HG02588 (cell line): ENCODE measurements around the gene DUSP22.
A peak's percentile ranks its signal among the peaks of the same experiment; 100 is the strongest.
"Not testable (repeated sequence)": the region's sequence is repeated elsewhere in the genome, so short reads cannot be mapped to it uniquely, and the experiment has no call there.

Experiments used
- ATAC-seq: cut with Tn5 transposase; IDR thresholded peaks from one replicate; pipeline ENCODE4 v1.9.1; 2021; ENCODE audit warnings: mild to moderate bottlenecking, moderate library complexity; ENCODE audit not compliant: unreplicated experiment

Gene DUSP22

DNA sequence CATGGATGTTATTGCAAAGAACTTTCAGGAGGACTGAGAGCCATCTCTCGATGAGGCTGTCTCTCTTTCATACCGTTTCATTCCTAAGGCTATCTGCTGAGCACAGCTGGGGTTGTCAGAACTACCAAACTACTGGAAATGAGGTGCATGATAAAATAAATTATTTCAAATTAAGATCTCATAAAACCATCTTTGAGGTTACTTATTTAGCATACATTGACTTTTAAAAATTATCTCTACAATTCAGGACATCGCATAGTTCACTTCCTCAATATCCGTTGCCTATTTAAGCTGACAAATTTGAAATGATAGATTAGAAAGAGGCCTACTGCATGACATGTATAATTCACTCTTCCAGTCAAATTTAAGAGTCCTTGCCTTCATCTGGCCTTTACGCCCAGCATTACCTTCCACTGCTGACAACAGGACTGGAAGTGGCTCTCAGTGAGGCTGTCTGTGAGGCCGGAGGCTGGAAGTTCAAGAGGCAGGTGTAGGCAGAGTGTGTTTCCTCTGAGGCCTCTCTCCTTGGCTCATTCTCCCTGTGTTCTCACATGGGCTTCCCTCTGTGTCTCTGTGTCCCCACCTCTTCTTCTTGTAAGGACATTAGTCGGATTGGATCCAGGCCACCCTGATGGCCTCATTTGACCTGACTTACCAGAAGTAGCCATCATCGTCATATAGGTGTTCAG, 12.8 kb upstream of the DUSP22 start:
- no peak for ATAC-seq

- ATAC-seq, result no peak
Observed at GRCh38 chr6:280775-281468, 11.4 kb upstream of the DUSP22 start.

GRCh38 chr6:281469-282103, 10.7 kb upstream of the DUSP22 start:
- ATAC-seq, result no peak

DNA sequence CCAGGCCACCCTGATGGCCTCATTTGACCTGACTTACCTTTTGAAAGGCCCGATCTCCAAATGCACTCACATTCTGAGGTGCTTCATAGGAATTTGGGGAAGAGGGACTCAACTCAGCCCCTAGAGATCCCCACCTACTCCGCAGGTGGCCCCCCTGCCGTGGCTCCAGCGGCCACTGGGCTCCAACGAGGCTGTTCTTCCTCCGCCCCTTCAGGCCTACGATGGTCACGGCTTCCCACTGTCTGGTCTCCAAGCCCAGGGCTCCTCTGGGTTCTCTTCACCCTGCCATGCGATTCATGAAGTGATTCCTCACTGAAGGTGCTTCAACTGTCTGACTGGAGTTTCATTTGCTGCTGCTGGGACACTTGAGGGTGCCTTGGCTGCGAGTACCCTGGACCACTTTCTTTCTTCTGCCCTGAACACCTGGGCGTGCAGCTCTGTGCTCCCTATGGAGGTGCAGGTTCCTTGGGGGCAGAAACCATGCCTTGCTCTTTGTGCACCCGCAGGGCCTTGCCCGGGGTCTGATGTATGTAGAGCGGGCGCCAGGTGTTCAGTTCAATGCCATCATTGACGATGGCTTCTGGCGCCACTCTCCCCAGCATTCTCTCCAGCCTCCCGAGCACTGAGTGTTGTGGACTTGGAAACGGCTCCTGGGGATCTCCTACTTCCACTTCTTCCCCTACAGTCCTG, 10.0 kb upstream of the DUSP22 start:
- ATAC-seq, result no peak

DNA sequence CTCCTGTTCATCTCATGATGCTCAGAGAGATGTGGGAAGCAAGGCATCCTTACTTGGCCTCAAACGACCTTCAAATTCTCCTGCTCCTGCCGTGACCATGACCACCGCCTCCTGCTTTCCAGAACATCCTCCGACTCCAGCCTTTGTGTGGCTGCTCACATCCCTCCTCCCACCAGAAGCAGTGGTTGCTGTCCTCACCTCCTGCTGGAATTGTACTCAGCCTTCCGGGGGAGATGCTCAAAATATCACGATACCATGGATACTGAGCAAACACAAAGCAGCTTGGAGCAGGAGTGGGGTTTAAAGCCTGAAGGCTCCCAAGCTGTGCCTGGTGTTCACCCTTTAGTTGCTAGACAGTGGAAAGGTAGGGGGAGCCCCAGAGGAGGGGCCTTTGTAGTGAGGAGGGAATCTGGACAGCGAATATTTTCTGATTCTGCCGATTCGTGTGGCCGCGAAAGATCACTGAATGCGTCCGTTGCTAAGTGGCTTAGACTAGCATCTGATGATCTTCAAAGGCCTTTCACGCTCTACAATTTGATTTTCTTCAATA, 9.3 kb upstream of the DUSP22 start:
- no peak for ATAC-seq

DNA sequence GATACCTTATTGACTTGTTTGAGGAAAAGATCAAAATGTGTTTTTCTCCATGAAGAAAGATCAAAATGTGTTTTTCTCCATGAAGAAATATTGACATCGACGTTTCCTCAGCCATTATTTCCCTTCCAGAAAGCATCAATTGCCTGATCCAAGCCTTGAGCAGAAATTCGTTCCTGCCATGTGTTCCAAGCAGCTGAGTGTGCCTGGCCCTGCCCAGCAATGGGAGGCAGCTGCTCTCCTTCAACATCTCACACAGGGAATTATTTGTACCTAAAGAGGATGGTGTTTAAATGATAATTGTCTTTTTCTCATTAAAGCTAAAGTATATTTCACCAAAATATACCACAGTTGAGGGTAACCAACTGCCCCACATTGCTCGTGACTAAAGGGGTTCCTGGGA, 7.8 kb upstream of the DUSP22 start:
- no peak for ATAC-seq

- no peak for ATAC-seq
Observed at GRCh38 chr6:285030-285771, 7.1 kb upstream of the DUSP22 start.

DNA sequence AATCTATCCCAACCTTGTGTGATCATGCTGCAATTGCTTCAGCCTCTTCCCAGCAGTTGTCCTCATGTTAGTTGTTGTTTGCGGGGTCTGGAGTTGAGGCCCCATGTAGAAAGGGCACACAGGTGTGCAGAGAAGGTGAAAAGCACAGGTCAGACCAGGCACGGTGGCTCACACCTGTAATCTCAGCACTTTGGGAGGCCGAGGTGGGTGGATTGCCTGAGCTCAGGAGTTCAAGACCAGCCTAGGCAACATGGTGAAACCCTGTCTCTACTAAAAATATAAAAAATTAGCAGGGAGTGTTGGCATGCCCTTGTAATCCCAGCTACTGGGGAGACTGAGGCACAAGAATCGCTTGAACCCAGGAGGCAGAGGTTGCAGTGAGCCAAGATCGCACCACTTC, 6.4 kb upstream of the DUSP22 start:
- not testable (repeated sequence) for ATAC-seq

GRCh38 chr6:286681-287488, 5.4 kb upstream of the DUSP22 start:
- no peak for ATAC-seq

- no peak for ATAC-seq
Observed at GRCh38 chr6:287489-287860, 4.8 kb upstream of the DUSP22 start.

DNA sequence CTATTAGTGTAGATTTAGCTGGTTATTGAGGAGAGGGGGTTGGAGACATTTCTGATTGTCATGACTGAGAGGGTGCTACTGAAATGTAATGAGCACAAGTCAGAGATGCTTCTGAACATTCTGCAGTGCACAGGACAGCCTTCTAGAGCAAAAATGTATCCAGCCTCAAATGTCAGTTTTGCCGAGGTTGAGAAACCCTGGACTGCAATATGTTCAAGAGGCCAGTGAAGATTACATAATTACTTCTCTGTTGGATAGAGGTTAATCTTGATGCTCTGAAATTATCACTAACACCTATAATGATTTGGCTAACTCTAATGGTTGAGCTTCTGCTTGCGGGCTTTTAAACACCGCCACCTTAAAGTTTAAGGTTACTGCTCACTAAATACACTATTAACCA, 3.4 kb upstream of the DUSP22 start:
- ATAC-seq, result no peak

GRCh38 chr6:290111-290922, 2.0 kb upstream of the DUSP22 start:
- ATAC-seq, result no peak

DNA sequence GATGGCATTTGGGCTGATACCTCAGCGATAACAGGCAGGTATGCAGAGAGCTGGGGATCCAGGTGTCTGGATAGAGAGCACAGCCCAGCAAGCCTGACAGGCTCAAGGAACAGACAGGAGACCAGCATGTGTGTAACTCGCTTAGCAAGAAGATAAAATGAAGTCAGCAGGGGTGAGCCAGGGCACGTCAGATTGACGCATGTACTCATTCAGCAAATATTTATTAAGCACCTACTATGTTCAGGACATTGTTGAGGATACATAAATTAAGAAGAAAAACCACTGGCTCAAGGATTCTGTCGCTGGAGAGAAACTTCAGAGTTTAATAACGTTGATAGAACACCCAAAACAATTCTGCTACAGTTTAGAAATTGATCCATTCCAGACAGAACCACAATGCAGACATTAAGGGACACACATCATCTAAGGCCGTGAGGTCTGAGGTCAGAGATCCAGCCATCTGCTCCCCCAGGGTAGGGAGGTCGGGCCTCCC, 1.0 kb upstream of the DUSP22 start:
- ATAC-seq, result no peak

- ATAC-seq, result peak; percentile 29
Observed at GRCh38 chr6:292506-293192, 362 bp downstream of the DUSP22 start.

DNA sequence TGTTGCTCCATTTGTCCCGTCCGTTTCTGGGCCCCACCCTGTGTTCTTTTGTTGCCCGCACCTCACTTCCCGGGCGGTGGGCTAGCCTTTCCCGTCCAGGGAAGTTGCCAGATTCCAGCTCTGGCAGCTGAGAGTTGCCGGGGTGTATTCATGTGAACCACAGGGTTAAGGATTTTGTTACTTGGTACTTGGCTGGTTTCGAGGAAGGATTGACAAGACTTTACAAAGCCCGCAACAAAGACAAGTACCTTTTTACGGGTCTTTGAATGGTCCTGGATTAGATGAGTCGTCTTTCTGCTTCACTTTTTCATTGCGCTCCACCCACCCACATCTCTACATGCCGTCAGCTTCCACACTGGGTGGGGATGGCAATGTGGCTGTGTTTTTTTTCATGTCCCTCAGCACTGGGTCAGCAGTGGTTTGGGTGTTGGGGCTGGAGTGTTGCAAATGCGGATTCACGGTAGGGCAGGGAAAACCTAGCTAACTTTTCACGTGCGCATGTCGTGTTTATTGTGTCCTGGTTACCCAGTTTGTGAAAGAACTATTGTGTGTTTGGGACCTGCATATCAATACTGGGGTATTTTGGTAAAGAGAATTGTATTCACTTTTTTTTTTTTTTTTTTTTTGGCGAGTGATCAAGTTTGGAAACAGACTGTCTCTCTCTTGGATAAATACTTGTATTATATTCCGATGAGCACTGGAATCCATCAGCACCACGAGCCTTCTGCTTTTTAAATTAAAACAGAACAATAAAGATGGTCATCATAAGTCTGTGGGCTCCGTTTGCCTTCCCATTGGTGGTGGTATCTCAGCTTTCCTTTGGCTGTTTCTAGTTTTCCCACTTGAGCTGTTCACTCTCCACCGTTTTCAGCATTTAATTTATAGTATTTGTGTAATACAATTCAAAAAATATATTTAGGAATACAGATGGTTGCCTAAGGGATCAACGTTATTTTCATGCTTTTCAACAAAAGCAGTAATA, 1.2 kb downstream of the DUSP22 start:
- ATAC-seq, result no peak

GRCh38 chr6:294656-295565, 2.6 kb downstream of the DUSP22 start:
- ATAC-seq, result no peak
